ENCODE results near the gene OR52E5.

The OR52E5 gene
- total RNA-seq, result 0 to 0.05 reads per million in 2 donors

DNA sequence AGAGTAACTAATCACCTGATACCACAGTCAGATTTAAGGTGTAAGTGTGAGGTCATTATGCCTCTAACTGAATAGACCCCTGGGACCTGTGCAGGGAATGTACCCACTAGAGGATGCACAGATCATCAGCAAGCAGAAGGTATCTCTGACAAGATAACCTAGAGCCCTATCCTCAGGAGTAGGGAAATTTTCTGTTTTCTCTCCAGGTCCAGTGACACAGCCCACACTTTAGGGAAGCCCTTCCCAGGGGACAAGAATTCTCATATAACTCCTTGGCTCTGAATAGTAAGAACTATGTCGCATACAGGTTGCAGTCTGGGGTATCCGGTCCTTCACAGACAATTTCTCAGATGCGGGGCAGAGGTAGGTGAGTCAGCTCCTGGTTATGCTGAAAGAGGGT, at the start of gene OR52E5:
TSS of gene OR52E5 (plus strand) at position 301 of the 400 bp plus-strand sequence. CDS start 7,569 bp downstream, outside the sequence.
- DNase-seq, result no peak

DNA sequence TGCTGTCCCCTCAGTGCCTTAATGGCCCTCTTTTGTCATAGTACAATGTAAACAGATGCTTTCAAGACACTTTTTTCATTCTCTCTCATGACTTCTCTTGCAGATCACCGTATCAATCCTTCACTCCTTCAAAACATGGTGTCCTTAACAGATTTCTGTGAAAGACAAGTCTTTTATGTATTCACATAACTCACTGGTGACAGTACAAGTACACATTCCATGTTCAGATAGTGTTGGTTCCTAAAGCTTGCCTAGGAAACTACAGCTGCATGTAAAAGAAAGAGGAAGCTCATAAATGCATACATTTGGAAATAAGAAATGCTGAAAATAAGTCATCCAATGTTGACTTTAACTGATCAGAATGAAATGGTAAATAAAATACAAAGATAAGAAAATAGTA, 46.3 kb upstream of the OR52E5 start:
- DNase-seq, result no peak

DNA sequence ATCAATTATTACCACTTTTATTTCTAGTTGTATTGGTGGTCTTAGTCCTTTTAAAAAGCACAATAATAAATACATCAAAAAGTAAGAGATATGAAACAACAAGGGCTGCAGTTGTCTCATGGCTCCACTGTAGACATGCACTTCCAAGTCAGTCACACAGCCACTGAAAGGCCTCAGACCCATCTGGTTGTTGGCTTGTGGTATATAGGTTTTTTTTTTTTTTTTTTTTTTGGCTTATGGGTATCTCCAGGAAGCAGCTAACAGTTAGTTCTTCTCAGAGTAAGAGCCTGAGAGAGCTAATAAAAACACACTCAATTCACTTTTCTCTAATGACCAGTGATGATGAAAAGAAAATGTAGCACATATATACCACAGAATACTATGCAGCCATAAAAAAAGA, 45.3 kb upstream of the OR52E5 start:
- no peak for DNase-seq

GRCh38 chr11:5851002-5851401, 42.0 kb upstream of the OR52E5 start:
- DNase-seq, result no peak

DNA sequence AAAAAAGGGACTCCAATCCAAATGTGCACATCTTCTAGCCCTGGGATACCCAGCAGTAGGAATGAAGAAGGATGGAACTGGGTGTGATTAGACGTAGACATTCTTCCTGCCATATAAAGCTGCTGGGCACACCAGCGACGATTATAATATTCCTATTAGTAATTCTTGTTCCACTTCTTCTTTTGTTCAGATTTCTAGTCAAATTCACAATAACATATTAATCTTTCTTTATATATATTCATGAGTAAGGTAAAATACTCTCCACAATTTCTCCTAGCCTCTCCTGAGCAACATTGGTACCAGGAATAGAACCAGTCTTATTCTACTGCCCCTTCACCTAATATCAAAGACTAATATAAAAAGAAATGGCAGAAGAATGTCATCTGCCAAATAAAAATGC, 35.4 kb upstream of the OR52E5 start, which contains the start of gene OR52E8:
TSS of gene OR52E8 (minus strand) at position 101 of the 400 bp plus-strand sequence. CDS start at position 101, 0 bp downstream.
- no peak for DNase-seq

DNA sequence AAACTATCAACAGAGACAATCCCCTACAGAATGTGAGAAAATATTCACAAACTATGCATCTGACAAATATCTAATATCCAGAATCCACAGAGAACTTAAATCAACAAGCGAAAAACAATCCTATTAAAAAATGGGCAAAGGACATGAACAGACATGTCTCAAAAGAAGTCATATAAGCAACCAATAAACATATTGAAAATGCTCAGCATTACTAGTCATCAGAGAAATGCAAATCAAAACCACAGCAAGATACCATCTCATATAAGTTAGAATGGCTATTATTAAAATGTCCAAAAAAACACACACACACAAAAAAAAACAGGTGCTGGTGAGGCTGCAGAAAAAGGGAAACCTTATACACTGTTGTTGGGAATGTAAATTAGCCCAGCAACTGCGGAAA, 27.2 kb upstream of the OR52E5 start:
- DNase-seq, result no peak

DNA sequence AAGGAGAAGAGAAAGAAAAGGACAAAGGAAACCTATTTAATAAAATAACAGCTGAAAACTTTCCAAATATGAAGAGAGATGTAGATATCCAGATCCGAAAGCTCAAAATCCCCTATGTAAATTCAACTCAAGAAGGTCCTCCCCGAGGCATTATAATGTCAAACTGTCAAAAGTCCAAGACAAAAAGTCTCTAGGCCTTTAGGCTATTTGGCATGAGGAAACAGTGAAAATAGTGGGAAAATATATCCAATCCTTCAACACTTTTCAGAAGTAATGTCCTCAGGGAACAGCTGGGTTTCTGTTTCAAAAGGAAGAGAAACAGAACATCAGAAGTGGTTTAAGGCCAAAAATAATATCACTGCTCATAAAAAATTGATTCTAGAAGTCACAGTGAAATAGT, 14.4 kb upstream of the OR52E5 start:
- DNase-seq, result no peak

GRCh38 chr11:5880329-5880728, 12.7 kb upstream of the OR52E5 start, which contains the start of gene OR52E4:
Gene OR52E4 (plus strand): TSS chr11:5880629. CDS start chr11:5884293, 3,664 bp downstream.
- no peak for DNase-seq

DNA sequence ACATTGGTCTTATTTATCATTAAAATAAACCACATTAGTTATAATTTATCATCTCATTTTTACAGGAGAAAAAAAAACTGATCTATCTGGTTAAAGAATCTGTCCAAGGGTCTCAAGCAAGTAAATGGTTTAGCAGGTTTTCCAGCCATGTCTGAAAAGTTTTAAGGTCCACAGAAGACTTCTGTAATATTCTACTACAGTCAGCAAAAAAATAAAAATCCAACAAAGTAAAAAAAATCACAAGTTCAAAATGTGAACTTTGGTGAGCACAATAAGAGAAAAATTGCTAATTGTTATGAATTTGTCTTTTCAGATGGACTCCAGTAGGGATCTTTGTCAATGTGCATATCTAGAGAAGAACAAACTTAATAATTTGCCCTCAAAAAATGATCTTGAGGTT, 11.3 kb upstream of the OR52E5 start:
- no peak for DNase-seq

DNA sequence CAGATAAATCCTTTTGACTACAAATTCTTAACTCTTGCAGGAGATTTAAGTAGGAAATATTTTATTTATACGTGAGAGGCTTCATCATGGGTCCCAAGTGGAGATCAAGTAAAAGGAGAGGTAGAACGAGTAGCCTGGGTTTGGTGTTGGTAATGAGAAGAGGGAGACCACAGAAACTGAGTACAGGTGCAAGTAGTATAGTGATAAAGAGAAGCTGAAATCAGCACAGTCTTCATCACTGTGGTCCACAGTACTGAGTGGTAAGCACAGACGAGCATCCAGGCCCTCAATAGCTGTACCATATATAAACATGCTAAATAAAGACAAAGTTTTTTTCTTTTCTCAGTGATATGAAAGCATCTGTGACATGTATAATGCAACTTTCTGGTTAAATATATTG, 5.8 kb upstream of the OR52E5 start:
- DNase-seq, result no peak

DNA sequence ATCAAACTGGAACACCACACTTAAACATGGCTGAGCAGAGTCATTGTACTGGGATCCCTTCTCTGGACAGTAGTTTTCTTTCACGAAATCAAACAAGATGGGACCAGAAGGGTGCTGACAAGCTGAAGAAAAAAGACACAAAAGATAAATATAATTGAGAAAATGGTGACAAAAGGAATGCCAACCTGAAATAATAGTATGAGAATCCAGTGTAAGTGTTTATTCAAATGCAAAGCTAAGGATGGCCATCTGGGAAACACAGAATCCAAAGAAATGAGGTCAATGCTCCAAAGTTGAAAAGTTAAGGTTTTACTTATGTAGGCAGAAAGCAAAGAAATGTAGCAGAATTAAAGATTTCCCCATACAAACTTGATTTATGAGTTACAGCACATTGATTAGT, 5.3 kb upstream of the OR52E5 start:
- no peak for DNase-seq

- DNase-seq, result no peak
These were observed 1.7 kb upstream of the OR52E5 start for GRCh38 chr11:5891216-5891800.

- DNase-seq, result no peak
These were observed 6.5 kb downstream of the OR52E5 start for GRCh38 chr11:5899534-5899933.

GRCh38 chr11:5910540-5910939, 17.5 kb downstream of the OR52E5 start:
- no peak for DNase-seq

DNA sequence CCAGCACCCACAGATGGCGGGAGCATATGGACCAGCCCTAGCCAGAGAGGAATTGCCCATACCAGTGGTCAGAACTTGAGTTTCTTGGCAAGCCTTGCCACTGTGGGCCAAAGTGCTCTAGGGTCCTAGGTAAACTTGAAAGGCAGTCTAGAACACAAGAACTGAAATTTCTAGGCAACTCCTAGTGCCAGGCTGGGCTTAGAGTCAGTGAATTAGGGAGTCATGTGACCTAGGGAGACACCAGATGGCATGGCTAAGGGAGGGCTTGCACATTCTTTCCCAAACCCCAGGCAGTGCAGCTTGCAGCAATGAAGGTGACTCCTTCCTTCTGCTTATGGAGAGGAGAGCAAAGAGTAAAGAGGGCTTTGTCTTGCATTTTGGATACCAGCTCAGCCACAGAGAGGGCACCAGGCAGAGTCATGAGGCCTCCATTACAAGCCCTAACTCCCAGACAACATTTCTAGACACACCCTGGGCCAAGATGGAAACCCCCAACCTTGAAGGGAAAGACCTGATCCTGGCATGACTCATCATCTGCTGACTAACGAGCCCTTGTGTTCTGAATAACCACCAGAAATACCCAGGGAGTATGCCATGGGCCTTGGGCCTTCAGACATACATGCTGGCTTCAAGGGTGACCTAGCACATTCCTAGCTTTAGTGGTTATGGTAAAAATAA, 29.9 kb downstream of the OR52E5 start:
- DNase-seq, result no peak

DNA sequence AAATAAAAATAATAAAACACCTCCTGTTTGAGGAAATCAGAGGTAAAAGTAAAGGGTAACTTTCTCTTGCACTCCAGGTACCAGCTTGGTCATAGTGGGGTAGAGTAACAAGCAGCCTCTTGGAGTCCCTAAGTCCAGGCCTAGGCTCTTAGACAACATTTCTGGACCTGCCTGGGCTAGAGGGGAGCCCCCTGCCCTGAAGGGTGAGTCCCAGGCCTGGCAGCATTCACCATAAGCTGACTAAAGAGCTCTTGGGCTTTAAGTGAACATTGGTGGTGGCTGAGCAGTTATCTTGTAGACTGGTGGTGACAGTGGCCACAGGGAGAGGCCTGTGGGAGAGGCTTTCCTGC, 30.4 kb downstream of the OR52E5 start:
- DNase-seq, result no peak

DNA sequence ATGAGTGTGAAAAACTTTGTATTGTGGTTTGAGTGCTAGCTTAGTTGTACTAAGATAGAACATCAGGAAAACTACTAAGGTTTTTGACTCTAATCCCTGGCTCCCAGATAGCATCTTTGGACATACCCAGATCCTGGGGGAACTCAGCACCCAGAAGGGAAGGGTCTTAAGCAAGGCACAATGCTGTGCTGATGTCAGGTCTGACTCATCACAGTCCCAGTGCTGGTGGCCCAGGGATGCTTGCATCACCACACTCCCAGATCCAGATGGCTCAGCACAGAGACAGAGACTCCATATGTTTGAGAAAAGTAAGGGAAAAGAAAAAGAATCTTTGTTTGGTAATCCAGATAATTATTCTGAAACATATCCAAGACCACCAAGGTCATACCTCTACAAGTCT, 30.8 kb downstream of the OR52E5 start:
- DNase-seq, result no peak

DNA sequence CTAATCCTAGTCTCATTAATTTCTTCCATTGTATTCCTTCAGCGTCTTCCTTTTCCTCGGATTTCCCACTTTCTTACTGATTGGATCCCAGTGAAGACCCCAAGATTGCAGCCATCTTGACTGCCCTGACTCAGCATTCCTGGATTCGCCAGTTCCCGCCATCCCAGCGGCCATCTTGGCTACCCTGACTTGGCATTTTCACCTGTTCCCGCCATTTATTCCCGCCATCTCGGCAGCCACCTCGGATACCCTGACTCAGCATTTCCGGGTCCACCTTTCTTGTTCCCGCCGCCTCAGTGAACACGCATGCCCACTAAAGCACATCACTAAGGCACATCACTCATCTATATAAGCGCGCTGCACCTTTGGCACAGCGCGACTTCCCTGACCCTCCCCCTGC, 35.3 kb downstream of the OR52E5 start:
- DNase-seq, result no peak

DNA sequence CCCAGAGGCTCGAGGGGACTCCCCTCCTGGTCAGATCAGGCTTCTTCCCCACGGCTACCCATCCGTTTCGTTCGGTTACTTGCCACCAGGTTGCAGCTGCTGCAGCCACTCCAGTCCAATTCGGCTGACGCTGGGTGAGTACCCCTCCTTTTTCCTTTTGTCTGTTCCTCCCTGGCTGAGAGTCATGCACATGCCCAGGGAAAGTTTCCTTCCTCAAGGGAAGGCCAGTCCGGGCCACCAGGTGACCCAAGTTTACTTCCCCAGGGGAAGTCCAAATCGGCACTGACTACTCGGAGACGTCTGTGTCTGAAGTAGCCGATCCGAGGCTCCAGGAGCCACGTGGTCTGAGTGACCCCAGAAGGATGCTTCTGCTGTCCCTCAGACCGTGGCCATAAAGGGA, 35.8 kb downstream of the OR52E5 start:
- no peak for DNase-seq

DNA sequence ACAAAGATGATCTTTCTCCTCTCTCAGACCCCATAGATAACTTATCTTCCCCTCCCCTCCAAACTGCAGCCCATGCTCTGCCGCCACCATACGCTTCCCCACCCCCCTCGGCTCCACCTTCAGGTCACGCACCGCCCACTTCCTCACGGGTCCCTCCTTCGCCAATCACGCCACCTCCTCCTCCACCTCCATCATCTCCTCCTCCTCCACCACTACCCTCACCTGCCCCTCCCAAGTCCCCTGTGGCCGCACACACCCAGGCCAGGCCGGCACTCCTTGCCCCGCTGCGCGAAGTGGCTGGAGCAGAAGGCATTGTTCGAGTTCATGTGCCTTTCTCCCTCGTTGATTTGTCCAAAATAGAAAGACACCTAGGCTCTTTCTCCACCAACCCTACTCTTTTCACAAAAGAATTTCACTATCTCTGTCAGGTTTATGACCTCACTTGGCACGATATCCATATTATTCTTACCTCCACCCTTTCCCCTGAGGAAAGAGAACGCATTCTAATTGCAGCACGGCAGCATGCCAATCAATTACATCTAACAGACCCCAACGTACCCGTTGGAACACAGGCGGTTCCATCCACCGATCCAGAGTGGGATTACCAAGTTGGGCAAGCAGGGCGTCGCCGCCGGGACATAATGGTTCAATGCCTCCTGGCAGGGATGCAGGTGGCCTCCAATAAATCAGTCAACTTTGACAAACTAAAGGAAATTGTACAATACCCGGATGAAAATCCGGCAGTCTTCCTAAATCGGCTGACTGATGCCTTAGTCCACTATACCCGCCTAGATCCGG, 36.8 kb downstream of the OR52E5 start:
- no peak for DNase-seq

DNA sequence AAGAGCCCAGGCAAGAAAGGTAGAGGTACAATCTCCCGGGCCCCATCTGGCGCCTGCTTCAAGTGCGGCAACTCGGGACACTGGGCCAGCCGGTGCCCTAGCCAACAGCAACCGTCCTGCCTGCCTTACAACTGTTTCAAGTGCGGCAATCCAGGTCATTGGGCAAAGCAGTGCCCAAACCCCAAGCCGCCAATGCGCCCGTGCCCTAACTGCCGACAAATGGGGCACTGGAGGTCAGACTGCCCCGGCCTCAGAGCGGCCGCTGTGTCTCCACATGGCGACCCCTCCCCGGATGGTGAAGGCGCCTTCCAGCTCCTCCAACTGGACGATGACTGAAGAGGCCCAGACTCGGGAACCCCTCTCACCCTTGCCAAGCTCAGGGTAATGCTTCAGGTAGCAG, 37.6 kb downstream of the OR52E5 start:
- no peak for DNase-seq

- no peak for DNase-seq
These were observed 38.1 kb downstream of the OR52E5 start for GRCh38 chr11:5931061-5931460.

GRCh38 chr11:5932671-5933070, 39.7 kb downstream of the OR52E5 start:
- no peak for DNase-seq

- DNase-seq, result no peak
These were observed 40.1 kb downstream of the OR52E5 start for GRCh38 chr11:5933116-5933515.

Data from activated gamma-delta T cell (primary cell).